Body of pancreas (tissue), 4 donors: ENCODE measurements around the gene GCFC2. TPM values are rescaled to one million over a fixed set of nuclear protein-coding genes. Genes with fewer than 3 reads are reported as not detected.
"Not testable (repeated sequence)": the region's sequence is repeated elsewhere in the genome, so short reads cannot be mapped to it uniquely, and the experiment has no call there.

Experiments used
- ATAC-seq: fragments of 150-250 bp; one replicate; pipeline ENCODE4 v1.9.1; 2016
- DNase-seq, 4 donors: peaks; one replicate each; pipeline ENCODE4 v3.0.0-alpha.2; 2019
- H3K27ac ChIP-seq, 4 donors: fragments of 200-600 bp; sonication (generic); 1 replicate in 3 of 4; 2 replicates in 1 of 4; pipeline versions ENCODE4 v1.5.1 to v1.6.1; 2016 to 2019; ENCODE audit warnings: mild to moderate bottlenecking in 1 of 4, mixed read lengths in 1 of 4, moderate library complexity in 1 of 4
- H3K27me3 ChIP-seq, 2 donors: fragments of 200-600 bp; sonication (generic); one replicate each; pipeline ENCODE4 v1.6.0; 2016; ENCODE audit warnings: mild to moderate bottlenecking in 1 of 2
- H3K36me3 ChIP-seq, 2 donors: fragments of 200-600 bp; sonication (generic); replicated peaks in 1 of 2; 2 replicates each; pipeline ENCODE4 v1.5.1; 2016; ENCODE audit warnings: low read depth in 2 of 2; ENCODE audit not compliant: insufficient read depth in 1 of 2
- H3K4me1 ChIP-seq: fragments of 200-600 bp; sonication (generic); one replicate; pipeline ENCODE4 v1.6.0; 2016
- H3K4me3 ChIP-seq, 2 donors: fragments of 200-600 bp; sonication (generic); 1 replicate in 1 of 2; 2 replicates in 1 of 2; pipeline ENCODE4 v1.5.1; 2016 to 2019
- H3K9me3 ChIP-seq, 3 donors: fragments of 200-600 bp; sonication (generic); 1 replicate in 2 of 3; 2 replicates in 1 of 3; pipeline ENCODE4 v1.5.1; 2016
- CTCF ChIP-seq, 7 experiments: fragments of 450-650 bp in 4 of 7; fragments of 200-600 bp in 3 of 7; sonication (generic) in 3 of 7; IDR thresholded peaks; one replicate each; pipeline ENCODE4 v1.5.1; 2016 to 2019; ENCODE audit warnings: antibody characterized with exemption in 7 of 7
- POLR2A ChIP-seq, 3 donors: fragments of 450-650 bp; IDR thresholded peaks; one replicate each; pipeline ENCODE4 v1.6.1; 2016; ENCODE audit warnings: antibody characterized with exemption in 3 of 3, mild to moderate bottlenecking in 2 of 3
- WGBS, 2 donors: methylation state at CpG; one replicate each; pipeline ENCODE4 v1.1.5; 2017; 5-methylcytosine and 5-hydroxymethylcytosine counted together
- intact Hi-C: fragments of 100-400 bp; cut with DNase I; formaldehyde crosslinking; loops from one replicate; pipeline ENCODE4 v1.15.1; 2023
- total RNA-seq, 2 donors: library from RNA; depleted of rRNA; stranded (reverse); fragments of >200 nt; gene quantifications; one replicate each; pipeline ENCODE4 v1.1.0, GENCODE V29; 2016

GCFC2 gene
- total RNA-seq, 2 donors from 2014 or later: 23.4 to 28.8 TPM

GRCh38 chr2:75719616-75720015 is 8.9 kb upstream of the GCFC2 start:
- DNase-seq: no peak
- 87 to 88% methylated on average over 1 of the region's 1 CpG for WGBS, 2 donors
- no peak for ATAC-seq
- no peaks in the 10 kb centered on the region for H3K4me1 ChIP-seq
- H3K36me3 ChIP-seq: no peaks in the 10 kb centered on the region
- H3K27me3 ChIP-seq: no peaks in the 10 kb centered on the region
- TF ChIP-seq POLR2A (IDR thresholded peaks at IDR 0.05): no peak
- no peak for TF ChIP-seq CTCF (IDR thresholded peaks at IDR 0.05)
- H3K27ac ChIP-seq: no peak overlapping the region
- no peak overlapping the region for H3K4me3 ChIP-seq
- intact Hi-C loops: no loop called here
- no peaks in the 10 kb centered on the region for H3K9me3 ChIP-seq

GRCh38 chr2:75716406-75716805 is 5.7 kb upstream of the GCFC2 start:
- no peaks in the 10 kb centered on the region for H3K9me3 ChIP-seq
- H3K36me3 ChIP-seq: no peaks in the 10 kb centered on the region
- peaks cover 4% of the 10 kb centered on the region for H3K4me1 ChIP-seq
- H3K27me3 ChIP-seq: no peaks in the 10 kb centered on the region
- intact Hi-C loops: no loop called here
- H3K27ac ChIP-seq: no peak overlapping the region
- H3K4me3 ChIP-seq: no peak overlapping the region
- DNase-seq (no peak), ATAC-seq (no peak)
- WGBS, 2 donors: 44 to 50% methylated on average over 3 of the region's 3 CpGs
- TF ChIP-seq POLR2A (IDR thresholded peaks at IDR 0.05) (no peak), CTCF (IDR thresholded peaks at IDR 0.05) (peak in 1 of 7 experiments; percentile 10)

- DNase-seq, H3K4me3 ChIP-seq, H3K9me3 ChIP-seq, intact Hi-C loops, ATAC-seq, H3K27me3 ChIP-seq, H3K36me3 ChIP-seq: not testable (repeated sequence)
- 95 to 97% methylated on average over 7 to 17 of the region's 31 CpGs for WGBS, 2 donors
- H3K4me1 ChIP-seq: peaks cover 20% of the 10 kb centered on the region
- peak overlapping the region in 2 of 4 donors; percentile 89 to 90 for H3K27ac ChIP-seq
Observed at GRCh38 chr2:75711590-75711989, 875 bp upstream of the GCFC2 start.

- 0 to 2% methylated on average over 6 to 12 of the region's 12 CpGs for WGBS, 2 donors
- Histone ChIP-seq H3K36me3 (no peaks in the 10 kb centered on the region), H3K4me3 (peak overlapping the region; percentile 40 to 68), H3K4me1 (peaks cover 20% of the 10 kb centered on the region), H3K27ac (peak overlapping the region; percentile 78 to 90 (median 84)), H3K27me3 (no peaks in the 10 kb centered on the region), H3K9me3 (no peaks in the 10 kb centered on the region)
- DNase-seq (no peak), ATAC-seq (peak; percentile 22)
- TF ChIP-seq POLR2A (IDR thresholded peaks at IDR 0.05) (no peak), CTCF (IDR thresholded peaks at IDR 0.05) (no peak)
- intact Hi-C loops: no loop called here
Observed at GRCh38 chr2:75710220-75710576, 517 bp downstream of the GCFC2 start.

- intact Hi-C loops: no loop called here
- DNase-seq (no peak), ATAC-seq (no peak)
- Histone ChIP-seq H3K4me3 (no peak overlapping the region), H3K27me3 (no peaks in the 10 kb centered on the region), H3K9me3 (no peaks in the 10 kb centered on the region), H3K36me3 (peaks cover 0 to 3% of the 10 kb centered on the region in 2 donors), H3K4me1 (peaks cover 20% of the 10 kb centered on the region), H3K27ac (no peak overlapping the region)
- TF ChIP-seq CTCF (IDR thresholded peaks at IDR 0.05) (no peak), POLR2A (IDR thresholded peaks at IDR 0.05) (no peak)
- WGBS, 2 donors: 7 to 16% methylated on average over 3 of the region's 3 CpGs
Observed at GRCh38 chr2:75709297-75709696, 1.4 kb downstream of the GCFC2 start.
